Frontal cortex (tissue), 4 donors: Measurements from ENCODE around the gene TLDC2. TPM values are rescaled to one million over a fixed set of nuclear protein-coding genes. Genes with fewer than 3 reads are reported as not detected.
"Not testable (repeated sequence)": the region's sequence is repeated elsewhere in the genome, so short reads cannot be mapped to it uniquely, and the experiment has no call there.

Experiments
- DNase-seq, 2 donors: peaks; one replicate each; pipeline ENCODE4 v3.0.0; 2012; ENCODE audit warnings: low spot score in 2 of 2
- FAIRE-seq: peaks from 2 replicates; lab custom pipeline; 2012; peaks lifted over from hg19 to GRCh38; lab: Jason Lieb, UNC
- total RNA-seq: library from RNA; depleted of rRNA; stranded (reverse); fragments of >200 nt; gene quantifications from one replicate; pipeline ENCODE4 v1.2.3, GENCODE V29; 2014
- donor health status: control.
- donor health status: control.
- donor health status: control.

TLDC2 gene
- under 0.01 TPM for total RNA-seq

- no peak for DNase-seq
- FAIRE-seq: no peak
These were observed at the start of gene TLDC2 for GRCh38 chr20:36875702-36876472. TLDC2 (plus strand) TSS chr20:36876138; CDS start chr20:36876175, 37 bp downstream.

GRCh38 chr20:36826554-36827244 lies 49.2 kb upstream of the TLDC2 start:
- FAIRE-seq (no peak), DNase-seq (no peak)

- no peak for DNase-seq
- no peak for FAIRE-seq
These were observed 48.2 kb upstream of the TLDC2 start for GRCh38 chr20:36827541-36828279.

- DNase-seq (peak in 1 of 2 donors; percentile 56), FAIRE-seq (no peak)
These were observed 44.9 kb upstream of the TLDC2 start for GRCh38 chr20:36830791-36831691.

- DNase-seq (no peak), FAIRE-seq (no peak)
These were observed 43.1 kb upstream of the TLDC2 start for GRCh38 chr20:36832791-36833190.

- DNase-seq (no peak), FAIRE-seq (no peak)
These were observed 42.5 kb upstream of the TLDC2 start for GRCh38 chr20:36833275-36834020.

GRCh38 chr20:36835025-36835424 lies 40.9 kb upstream of the TLDC2 start:
- DNase-seq (no peak), FAIRE-seq (no peak)

GRCh38 chr20:36835453-36836198 lies 40.3 kb upstream of the TLDC2 start:
- FAIRE-seq: no peak
- peak; percentile 95 to 98 for DNase-seq

GRCh38 chr20:36836591-36837269 lies 39.2 kb upstream of the TLDC2 start:
- FAIRE-seq (no peak), DNase-seq (no peak)

GRCh38 chr20:36838376-36838775 lies 37.6 kb upstream of the TLDC2 start:
- FAIRE-seq, DNase-seq: not testable (repeated sequence)

GRCh38 chr20:36839150-36839549 lies 36.8 kb upstream of the TLDC2 start:
- FAIRE-seq: no peak
- DNase-seq: no peak

- FAIRE-seq, DNase-seq: not testable (repeated sequence)
These were observed 34.9 kb upstream of the TLDC2 start for GRCh38 chr20:36841030-36841429.

GRCh38 chr20:36845288-36845971 lies 30.5 kb upstream of the TLDC2 start:
- no peak for FAIRE-seq
- DNase-seq: no peak

GRCh38 chr20:36847009-36847709 lies 28.8 kb upstream of the TLDC2 start:
- FAIRE-seq (no peak), DNase-seq (peak; percentile 63 to 66)

GRCh38 chr20:36847710-36848040 lies 28.3 kb upstream of the TLDC2 start:
- DNase-seq (no peak), FAIRE-seq (no peak)

- no peak for FAIRE-seq
- no peak for DNase-seq
These were observed 27.8 kb upstream of the TLDC2 start for GRCh38 chr20:36848078-36848660.
